ENCODE results near the gene SDF2.

Gene SDF2, protein sequence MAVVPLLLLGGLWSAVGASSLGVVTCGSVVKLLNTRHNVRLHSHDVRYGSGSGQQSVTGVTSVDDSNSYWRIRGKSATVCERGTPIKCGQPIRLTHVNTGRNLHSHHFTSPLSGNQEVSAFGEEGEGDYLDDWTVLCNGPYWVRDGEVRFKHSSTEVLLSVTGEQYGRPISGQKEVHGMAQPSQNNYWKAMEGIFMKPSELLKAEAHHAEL
- total RNA-seq: 19.0 to 23.1 (median 23.0) reads per million in 3 donors

DNA sequence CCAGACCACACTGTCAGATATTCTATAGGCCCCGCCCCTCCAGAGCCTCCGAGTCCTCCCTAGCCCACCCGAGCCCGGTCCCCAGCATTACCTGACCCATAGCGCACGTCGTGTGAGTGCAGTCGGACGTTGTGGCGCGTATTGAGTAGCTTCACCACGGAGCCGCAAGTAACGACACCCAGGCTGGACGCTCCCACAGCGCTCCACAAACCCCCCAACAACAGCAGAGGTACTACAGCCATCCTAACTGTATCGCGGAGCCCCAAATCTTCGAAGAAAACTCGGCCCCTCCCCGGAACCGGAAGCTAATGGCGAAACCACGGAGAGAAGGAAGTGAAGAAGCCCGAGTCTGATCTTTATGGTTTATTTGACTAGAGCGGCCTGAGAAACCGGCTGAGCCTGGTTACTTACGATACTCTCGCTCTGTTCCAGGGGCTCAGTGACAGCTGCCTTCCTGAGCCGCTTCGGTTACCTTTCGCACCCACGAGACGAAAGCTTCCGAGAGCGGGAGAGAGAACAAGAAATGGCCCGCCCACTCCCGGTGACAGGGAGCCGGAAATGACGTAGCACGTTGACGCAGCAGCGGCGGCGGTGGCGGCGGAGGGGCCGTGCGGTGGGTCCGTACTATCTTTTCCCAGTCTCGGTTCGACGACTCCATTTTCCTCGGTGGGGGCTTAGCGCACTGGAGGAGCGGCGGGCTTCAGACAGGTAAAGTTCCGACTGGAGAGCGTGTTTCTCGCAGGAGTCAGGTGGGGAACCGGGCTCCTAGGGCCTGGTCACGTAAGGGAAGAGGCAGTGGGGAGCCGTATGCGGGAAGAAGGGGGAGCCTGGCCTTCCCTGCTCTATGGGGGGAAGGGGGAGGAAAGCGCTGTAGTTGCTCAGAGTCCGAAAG lies at the start of gene SDF2, which contains the start of gene SUPT6H:
TSS of gene SDF2 (minus strand) at position 272 of the 892 bp plus-strand sequence. CDS start at position 242, 30 bp downstream.
TSS of gene SUPT6H (plus strand) at position 571 of the 892 bp plus-strand sequence. CDS start 11,197 bp downstream, outside the sequence.
- H3K9me3 ChIP-seq (ENCODE audit: control insufficient read depth, low read length): no peaks in the 10 kb centered on the region
- H3K36me3 ChIP-seq (ENCODE audit: control insufficient read depth, insufficient read depth, low read length): no peaks in the 10 kb centered on the region
- DNase-seq: peak; percentile 86 to 90 (median 89)
- H3K4me3 ChIP-seq (ENCODE audit: insufficient read depth, low read depth, low read length, poor library complexity, severe bottlenecking): peak within 1 kb of the TSS; percentile 92
- no peaks in the 10 kb centered on the region for H3K27me3 ChIP-seq (replicated peaks; ENCODE audit: control insufficient read depth, insufficient read depth, low read length, poor library complexity, severe bottlenecking)
- H3K27ac ChIP-seq (ENCODE audit: insufficient read depth, low read length, poor library complexity, severe bottlenecking): peak within 1 kb of the TSS; percentile 99
- peaks cover 8% of the 10 kb centered on the region for H3K4me1 ChIP-seq (ENCODE audit: control insufficient read depth, insufficient read depth, low read length, poor library complexity, severe bottlenecking)

DNA sequence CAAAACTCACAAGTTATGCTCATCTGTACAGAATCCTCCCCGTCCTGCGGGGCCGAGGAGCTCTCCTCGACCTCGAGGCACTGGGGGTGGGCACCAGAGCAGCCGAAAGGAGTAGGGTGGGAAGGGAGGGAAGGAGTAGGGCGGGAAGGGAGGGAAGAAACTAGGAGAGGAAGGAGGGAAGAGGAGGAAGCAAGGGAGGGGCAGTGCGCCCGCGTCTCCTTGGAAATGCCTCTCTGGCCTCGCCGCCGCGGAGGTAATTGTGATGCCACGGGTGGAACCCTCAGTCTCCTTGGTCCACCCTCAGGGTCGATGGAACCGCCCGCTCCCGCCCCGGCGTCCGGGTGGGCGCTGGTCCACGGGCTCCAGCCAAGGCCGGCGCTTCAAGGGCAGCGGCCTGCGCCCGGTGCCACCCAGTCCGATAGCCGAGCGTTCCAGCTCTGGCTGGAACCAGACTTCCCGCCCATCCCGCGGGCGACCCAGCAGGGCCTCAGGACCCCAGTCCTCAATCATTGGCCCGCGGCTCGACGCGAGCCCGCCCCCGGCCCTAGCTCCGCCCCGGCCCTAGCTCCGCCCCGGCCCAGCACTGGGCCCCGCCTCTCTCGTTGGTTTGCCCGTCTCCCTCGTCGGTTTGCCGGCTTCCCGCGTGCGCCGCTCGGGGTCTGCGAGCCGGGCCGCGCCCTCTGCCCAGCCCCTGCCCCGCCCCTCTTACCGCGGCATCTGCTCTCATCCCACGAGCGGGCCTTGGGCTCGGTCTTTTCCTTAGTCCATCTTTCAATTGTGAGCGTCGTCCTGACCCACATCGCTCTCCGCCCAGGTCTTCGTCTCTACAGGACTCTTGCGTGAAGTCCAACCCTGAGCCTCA lies 49.4 kb upstream of the SDF2 start:
- Histone ChIP-seq H3K4me3 (ENCODE audit: insufficient read depth, low read depth, low read length, poor library complexity, severe bottlenecking) (peak overlapping the region; percentile 61), H3K27me3 (replicated peaks; ENCODE audit: control insufficient read depth, insufficient read depth, low read length, poor library complexity, severe bottlenecking) (no peaks in the 10 kb centered on the region), H3K4me1 (ENCODE audit: control insufficient read depth, insufficient read depth, low read length, poor library complexity, severe bottlenecking) (peaks cover 15% of the 10 kb centered on the region), H3K9me3 (ENCODE audit: control insufficient read depth, low read length) (no peaks in the 10 kb centered on the region), H3K27ac (ENCODE audit: insufficient read depth, low read length, poor library complexity, severe bottlenecking) (peak overlapping the region; percentile 74), H3K36me3 (ENCODE audit: control insufficient read depth, insufficient read depth, low read length) (no peaks in the 10 kb centered on the region)
- DNase-seq: peak; percentile 84 to 85 (median 85)

DNA sequence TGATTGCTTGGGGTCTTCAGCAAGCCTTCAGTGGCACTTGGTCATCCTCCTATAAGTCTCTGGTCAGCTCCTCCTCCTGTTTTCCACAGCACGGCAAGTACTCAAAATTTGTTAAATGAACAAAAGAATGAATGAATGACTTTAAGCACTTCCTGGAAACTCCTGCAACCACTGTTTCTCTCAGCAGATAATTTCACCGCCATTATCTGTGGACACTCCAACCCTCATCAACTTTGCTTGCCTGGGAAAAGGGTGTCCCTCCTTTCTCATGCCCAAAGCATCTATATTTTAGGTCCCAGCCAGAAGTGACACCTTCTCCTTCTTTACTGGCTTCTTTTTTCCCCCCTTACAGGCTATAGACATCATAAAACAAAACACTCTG lies 45.6 kb upstream of the SDF2 start:
- no peak overlapping the region for H3K27ac ChIP-seq (ENCODE audit: insufficient read depth, low read length, poor library complexity, severe bottlenecking)
- H3K36me3 ChIP-seq (ENCODE audit: control insufficient read depth, insufficient read depth, low read length): peaks cover 13% of the 10 kb centered on the region
- no peak overlapping the region for H3K4me3 ChIP-seq (ENCODE audit: insufficient read depth, low read depth, low read length, poor library complexity, severe bottlenecking)
- no peaks in the 10 kb centered on the region for H3K27me3 ChIP-seq (replicated peaks; ENCODE audit: control insufficient read depth, insufficient read depth, low read length, poor library complexity, severe bottlenecking)
- DNase-seq: no peak
- H3K9me3 ChIP-seq (ENCODE audit: control insufficient read depth, low read length): no peaks in the 10 kb centered on the region
- peaks cover 15% of the 10 kb centered on the region for H3K4me1 ChIP-seq (ENCODE audit: control insufficient read depth, insufficient read depth, low read length, poor library complexity, severe bottlenecking)

DNA sequence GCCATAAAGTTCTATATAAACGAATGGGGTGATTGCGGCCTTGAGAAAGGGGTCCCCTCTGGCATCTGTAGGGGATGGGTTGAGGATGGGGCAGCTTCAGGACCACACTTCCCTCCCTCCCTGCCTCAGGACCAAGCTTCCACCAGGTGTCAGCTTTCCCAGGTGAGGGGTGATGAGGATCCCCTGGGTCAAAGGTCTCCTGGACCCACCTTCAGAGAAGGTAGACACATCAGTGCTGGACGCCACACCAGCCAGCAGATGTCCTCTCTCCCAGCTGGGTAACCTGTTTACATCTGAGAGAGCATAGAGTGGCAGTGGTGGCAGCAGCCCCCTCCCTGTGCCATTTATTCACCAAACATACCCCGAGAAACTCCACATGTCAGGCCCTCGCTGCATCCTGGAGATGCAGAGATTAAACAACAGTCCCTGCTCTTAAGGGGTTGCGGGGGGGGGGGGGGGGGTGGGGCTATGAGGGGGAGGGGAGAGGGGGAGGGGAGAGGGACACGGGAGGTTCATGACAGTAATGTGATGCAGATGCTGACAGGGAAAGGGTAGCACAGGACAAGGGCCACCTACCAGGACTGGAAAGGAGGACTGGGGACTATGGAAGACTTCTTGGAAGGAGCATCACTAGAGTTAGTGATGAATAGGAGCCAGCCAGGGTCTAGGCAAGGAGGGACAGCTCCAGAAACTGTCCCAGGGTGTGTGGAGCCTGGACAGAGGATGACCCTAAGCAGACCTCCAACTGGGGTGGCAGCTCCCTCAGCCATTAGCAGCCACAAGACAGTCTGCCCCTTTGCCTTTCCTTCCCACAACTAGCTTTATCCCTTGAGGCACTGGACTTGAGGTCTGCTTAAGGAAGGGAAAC lies 45.0 kb upstream of the SDF2 start:
- Histone ChIP-seq H3K36me3 (ENCODE audit: control insufficient read depth, insufficient read depth, low read length) (peaks cover 19% of the 10 kb centered on the region), H3K27me3 (replicated peaks; ENCODE audit: control insufficient read depth, insufficient read depth, low read length, poor library complexity, severe bottlenecking) (no peaks in the 10 kb centered on the region), H3K4me1 (ENCODE audit: control insufficient read depth, insufficient read depth, low read length, poor library complexity, severe bottlenecking) (peaks cover 12% of the 10 kb centered on the region), H3K4me3 (ENCODE audit: insufficient read depth, low read depth, low read length, poor library complexity, severe bottlenecking) (no peak overlapping the region), H3K9me3 (ENCODE audit: control insufficient read depth, low read length) (no peaks in the 10 kb centered on the region), H3K27ac (ENCODE audit: insufficient read depth, low read length, poor library complexity, severe bottlenecking) (no peak overlapping the region)
- no peak for DNase-seq

DNA sequence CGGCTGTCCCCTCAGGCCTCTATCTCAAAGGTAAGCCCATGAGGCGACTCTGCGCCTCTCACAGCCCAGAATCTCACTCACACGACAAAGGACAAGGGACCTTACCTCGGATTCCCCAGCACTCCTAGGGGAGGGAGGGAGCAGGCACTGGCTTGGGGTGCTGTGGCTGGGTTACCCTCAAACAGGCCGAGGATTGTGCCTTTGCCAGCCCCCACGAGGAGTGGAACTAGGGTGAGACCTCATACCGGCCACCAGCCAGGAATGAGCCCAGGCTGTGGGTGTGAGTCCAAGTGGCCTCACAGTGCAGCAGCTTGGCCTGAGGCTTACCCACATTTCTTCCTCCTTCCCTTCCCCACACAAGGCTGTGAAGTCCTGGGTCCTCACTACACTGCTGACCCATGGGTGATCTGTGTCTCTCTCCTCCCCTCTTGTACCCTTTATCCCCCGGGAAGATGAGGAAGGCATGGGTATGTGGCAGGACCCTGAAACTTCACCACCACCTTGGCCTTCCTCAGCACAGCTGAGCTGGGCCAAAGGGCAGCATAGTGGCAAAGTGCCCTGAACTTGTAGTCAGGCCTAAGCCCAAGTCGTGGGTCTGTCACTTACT lies 44.1 kb upstream of the SDF2 start:
- Histone ChIP-seq H3K27me3 (replicated peaks; ENCODE audit: control insufficient read depth, insufficient read depth, low read length, poor library complexity, severe bottlenecking) (no peaks in the 10 kb centered on the region), H3K4me1 (ENCODE audit: control insufficient read depth, insufficient read depth, low read length, poor library complexity, severe bottlenecking) (peaks cover 4% of the 10 kb centered on the region), H3K27ac (ENCODE audit: insufficient read depth, low read length, poor library complexity, severe bottlenecking) (no peak overlapping the region), H3K36me3 (ENCODE audit: control insufficient read depth, insufficient read depth, low read length) (peaks cover 28% of the 10 kb centered on the region), H3K9me3 (ENCODE audit: control insufficient read depth, low read length) (no peaks in the 10 kb centered on the region), H3K4me3 (ENCODE audit: insufficient read depth, low read depth, low read length, poor library complexity, severe bottlenecking) (no peak overlapping the region)
- no peak for DNase-seq

DNA sequence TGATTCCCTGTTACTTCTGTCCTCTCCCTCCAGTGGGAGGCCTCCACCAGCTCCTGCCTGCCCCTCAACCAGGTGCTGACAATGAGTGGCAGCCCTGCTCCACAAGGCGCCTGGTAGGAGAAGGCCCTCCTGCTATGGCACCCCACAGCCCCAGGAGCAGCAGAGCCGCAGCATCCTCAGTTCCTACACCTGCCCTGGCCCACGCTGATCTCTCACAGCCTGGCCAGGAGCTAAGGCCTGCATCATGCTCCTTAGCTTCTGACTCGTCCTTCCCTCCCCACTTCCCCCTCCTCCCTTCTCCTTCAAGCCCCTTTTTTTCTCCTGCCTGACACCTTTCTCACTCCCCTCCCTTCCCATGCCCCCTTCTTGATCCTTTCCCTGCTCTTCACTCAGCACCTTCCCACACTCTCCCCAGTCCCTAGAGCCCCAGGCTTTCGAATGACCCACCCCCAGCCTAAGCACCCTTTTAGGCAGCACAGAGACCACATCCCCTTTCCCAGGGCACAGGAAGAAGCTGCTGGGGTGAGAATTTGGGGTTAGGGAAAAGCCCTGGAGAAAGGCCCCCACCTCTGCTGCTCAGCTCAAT lies 43.5 kb upstream of the SDF2 start:
- H3K4me1 ChIP-seq (ENCODE audit: control insufficient read depth, insufficient read depth, low read length, poor library complexity, severe bottlenecking): no peaks in the 10 kb centered on the region
- no peaks in the 10 kb centered on the region for H3K9me3 ChIP-seq (ENCODE audit: control insufficient read depth, low read length)
- H3K27ac ChIP-seq (ENCODE audit: insufficient read depth, low read length, poor library complexity, severe bottlenecking): no peak overlapping the region
- no peak for DNase-seq
- H3K36me3 ChIP-seq (ENCODE audit: control insufficient read depth, insufficient read depth, low read length): peaks cover 34% of the 10 kb centered on the region
- no peaks in the 10 kb centered on the region for H3K27me3 ChIP-seq (replicated peaks; ENCODE audit: control insufficient read depth, insufficient read depth, low read length, poor library complexity, severe bottlenecking)
- no peak overlapping the region for H3K4me3 ChIP-seq (ENCODE audit: insufficient read depth, low read depth, low read length, poor library complexity, severe bottlenecking)

DNA sequence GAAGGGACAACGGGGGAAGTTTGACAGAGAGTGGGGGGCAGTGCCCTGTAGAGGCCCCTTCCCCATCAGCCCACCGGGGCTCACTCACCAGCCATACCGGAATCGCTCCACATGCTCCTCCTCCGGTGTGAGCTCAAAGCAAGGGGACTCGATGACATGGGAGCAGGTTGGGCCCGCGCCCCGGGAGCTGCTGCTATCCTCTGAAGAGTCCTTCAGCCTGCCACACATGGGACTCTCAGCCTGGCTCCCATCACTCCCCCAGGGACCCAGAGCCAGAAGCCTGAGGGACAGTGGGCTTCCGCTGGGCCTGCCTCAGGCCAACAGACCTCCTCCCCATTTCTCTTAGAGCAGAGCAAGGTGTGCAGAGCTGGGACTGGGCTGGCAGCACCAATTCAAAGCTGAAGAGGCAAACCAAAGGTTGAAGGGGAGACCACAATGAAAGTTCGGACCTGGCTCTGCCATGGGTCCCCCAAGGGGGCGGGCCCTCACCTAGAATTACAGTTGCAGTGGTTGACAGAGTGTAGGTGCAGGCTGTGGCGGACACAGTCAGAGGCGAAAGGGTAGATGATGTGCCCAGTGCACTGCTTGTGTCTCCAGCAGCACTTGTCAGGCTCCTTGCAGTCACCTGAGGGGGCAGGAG lies 42.6 kb upstream of the SDF2 start:
- no peaks in the 10 kb centered on the region for H3K9me3 ChIP-seq (ENCODE audit: control insufficient read depth, low read length)
- H3K4me3 ChIP-seq (ENCODE audit: insufficient read depth, low read depth, low read length, poor library complexity, severe bottlenecking): no peak overlapping the region
- peaks cover 43% of the 10 kb centered on the region for H3K36me3 ChIP-seq (ENCODE audit: control insufficient read depth, insufficient read depth, low read length)
- DNase-seq: no peak
- no peaks in the 10 kb centered on the region for H3K4me1 ChIP-seq (ENCODE audit: control insufficient read depth, insufficient read depth, low read length, poor library complexity, severe bottlenecking)
- H3K27ac ChIP-seq (ENCODE audit: insufficient read depth, low read length, poor library complexity, severe bottlenecking): no peak overlapping the region
- no peaks in the 10 kb centered on the region for H3K27me3 ChIP-seq (replicated peaks; ENCODE audit: control insufficient read depth, insufficient read depth, low read length, poor library complexity, severe bottlenecking)

DNA sequence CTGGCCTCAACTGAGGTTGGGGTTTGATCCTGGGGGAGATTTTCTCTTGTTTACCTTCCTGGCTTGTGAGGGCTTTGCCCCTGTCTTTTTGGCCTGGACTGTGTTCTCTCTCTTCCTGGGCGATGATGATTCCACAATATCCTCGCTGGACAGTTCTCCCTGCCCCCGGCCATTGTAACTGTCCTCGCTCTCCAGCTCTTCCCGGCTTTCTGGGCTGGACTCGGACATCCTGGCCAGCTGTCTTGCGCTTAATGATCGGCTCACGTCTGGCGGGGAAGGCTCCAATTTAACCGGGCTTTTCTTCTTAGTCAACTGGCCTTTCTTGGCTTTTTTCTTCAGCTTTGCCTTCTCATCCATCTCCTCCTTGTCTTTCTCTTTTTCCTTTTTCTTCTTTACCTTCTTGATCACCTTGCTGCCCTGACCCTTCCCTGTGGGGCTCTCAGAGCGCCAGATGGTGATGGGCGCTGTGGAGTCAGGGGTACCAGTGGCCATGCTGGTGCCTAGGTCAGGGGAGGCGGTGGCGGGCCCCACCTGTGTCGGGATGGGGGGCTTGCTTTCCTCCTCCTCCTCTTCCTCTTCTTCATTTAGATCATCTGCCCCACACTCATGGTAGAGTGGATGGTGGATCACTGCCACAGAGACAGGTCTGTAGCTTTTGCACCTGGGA lies 42.0 kb upstream of the SDF2 start:
- H3K4me3 ChIP-seq (ENCODE audit: insufficient read depth, low read depth, low read length, poor library complexity, severe bottlenecking): no peak overlapping the region
- H3K36me3 ChIP-seq (ENCODE audit: control insufficient read depth, insufficient read depth, low read length): peaks cover 49% of the 10 kb centered on the region
- no peaks in the 10 kb centered on the region for H3K4me1 ChIP-seq (ENCODE audit: control insufficient read depth, insufficient read depth, low read length, poor library complexity, severe bottlenecking)
- H3K27ac ChIP-seq (ENCODE audit: insufficient read depth, low read length, poor library complexity, severe bottlenecking): no peak overlapping the region
- no peaks in the 10 kb centered on the region for H3K9me3 ChIP-seq (ENCODE audit: control insufficient read depth, low read length)
- no peak for DNase-seq
- H3K27me3 ChIP-seq (replicated peaks; ENCODE audit: control insufficient read depth, insufficient read depth, low read length, poor library complexity, severe bottlenecking): no peaks in the 10 kb centered on the region
